K562 (cell line): ENCODE measurements around the gene CFL1. TPM values are rescaled to one million over a fixed set of nuclear protein-coding genes. Genes with fewer than 3 reads are reported as not detected.

Source experiments
- BCOR ChIP-seq: fragments of 450-650 bp; IDR thresholded peaks from 2 replicates; pipeline ENCODE4 v1.6.1; 2016
- CBX2 ChIP-seq: fragments of 200-600 bp; sonication (generic); IDR thresholded peaks from one replicate; pipeline ENCODE4 v1.6.1; 2012; ENCODE audit warnings: mild to moderate bottlenecking, low read length, inconsistent platforms; ENCODE audit not compliant: insufficient read depth, poor library complexity, severe bottlenecking
- CBX3 ChIP-seq, 2 experiments: IDR thresholded peaks; 1 replicate in 1 of 2; 2 replicates in 1 of 2; pipeline ENCODE4 v1.6.1; 2012; ENCODE audit warnings: inconsistent platforms in 2 of 2, low read length in 2 of 2, borderline replicate concordance in 1 of 2, control low read depth in 1 of 2
- CBX5 ChIP-seq: IDR thresholded peaks from 2 replicates; pipeline ENCODE4 v1.6.1; 2014; ENCODE audit warnings: low read depth, borderline replicate concordance
- CCNT2 ChIP-seq: IDR thresholded peaks from 2 replicates; pipeline ENCODE4 v1.6.1; 2011; ENCODE audit warnings: borderline replicate concordance, low read depth, mild to moderate bottlenecking, moderate library complexity, mixed read lengths, low read length; ENCODE audit not compliant: insufficient read length; ENCODE audit errors: extremely low read depth
- ETV6 ChIP-seq, 3 experiments: fragments of 150-350 bp in 1 of 3; sonication (generic) in 1 of 3; formaldehyde crosslinking in 1 of 3; IDR thresholded peaks; 2 replicates each; pipeline versions ENCODE4 v1.6.1 to v1.8.0; 2014 to 2022; ENCODE audit warnings: borderline replicate concordance in 2 of 3, low read depth in 2 of 3, antibody characterized with exemption in 1 of 3, low read length in 1 of 3, mild to moderate bottlenecking in 1 of 3, missing genetic modification reagents in 1 of 3
- FOXK2 ChIP-seq, 2 experiments: fragments of 450-650 bp; IDR thresholded peaks in 1 of 2; conservative IDR thresholded peaks in 1 of 2; 2 replicates each; pipeline ENCODE4 v1.6.1; 2016; ENCODE audit warnings: low read depth in 2 of 2, mild to moderate bottlenecking in 1 of 2
- HNRNPL ChIP-seq: fragments of 200-400 bp; formaldehyde crosslinking; IDR thresholded peaks from 2 replicates; pipeline ENCODE4 v1.6.1; 2017; ENCODE audit warnings: low read depth, mild to moderate bottlenecking, low read length
- KAT7 ChIP-seq: sonication (generic); formaldehyde crosslinking; IDR thresholded peaks from 2 replicates; pipeline ENCODE4 v1.8.0; 2022; ENCODE audit warnings: missing genetic modification reagents, mild to moderate bottlenecking, borderline replicate concordance
- KLF16 ChIP-seq: IDR thresholded peaks from 2 replicates; pipeline ENCODE4 v1.6.1; 2016; ENCODE audit warnings: antibody characterized with exemption
- MCM3 ChIP-seq: fragments of 450-650 bp; IDR thresholded peaks from 2 replicates; pipeline ENCODE4 v1.6.1; 2016
- MCM7 ChIP-seq, 2 experiments: fragments of 450-650 bp; IDR thresholded peaks; 2 replicates each; pipeline ENCODE4 v1.6.1; 2016 to 2018
- MEF2D ChIP-seq: conservative IDR thresholded peaks from 2 replicates; pipeline ENCODE4 v1.6.1; 2016; ENCODE audit warnings: low read depth, missing genetic modification characterization, missing compliant biosample characterization
- RBM22 ChIP-seq: fragments of 200-400 bp; formaldehyde crosslinking; IDR thresholded peaks from 2 replicates; pipeline ENCODE4 v1.6.1; 2018; ENCODE audit warnings: low read length, low read depth; ENCODE audit not compliant: poor library complexity, severe bottlenecking
- SREBF2 ChIP-seq: sonication (generic); formaldehyde crosslinking; IDR thresholded peaks from 2 replicates; pipeline ENCODE4 v1.4.0; 2020; ENCODE audit warnings: mild to moderate bottlenecking, missing genetic modification reagents
- TEAD4 ChIP-seq, 2 experiments: sonication (generic) in 1 of 2; formaldehyde crosslinking in 1 of 2; IDR thresholded peaks; 2 replicates each; pipeline versions ENCODE4 v1.6.1 to v1.8.0; 2012 to 2022; ENCODE audit warnings: borderline replicate concordance in 1 of 2, inconsistent platforms in 1 of 2, low read length in 1 of 2, mild to moderate bottlenecking in 1 of 2, missing genetic modification reagents in 1 of 2
- polyA plus RNA-seq, 8 experiments: library from polyadenylated mRNA; depleted of rRNA in 4 of 8; stranded (reverse) in 5 of 8; unstranded in 3 of 8; fragments of >200 nt; fragmentation: Nextera tagmentation in 2 of 8; fragmentation: Illumina TruSeq in 1 of 8; extraction: Ambion mirVana in 2 of 8; extraction: Trizol in 1 of 8; gene quantifications; 2 replicates each; pipeline versions ENCODE4 v1.2.1 to v1.2.3, GENCODE V29; 2011 to 2014; ENCODE audit warnings: inconsistent platforms in 1 of 8, missing spikeins in 1 of 8
- total RNA-seq, 7 experiments: library from RNA; depleted of rRNA in 6 of 7; stranded (reverse); fragments of >200 nt in 6 of 7; fragmentation: Illumina TruSeq in 2 of 7; extraction: Trizol in 2 of 7; gene quantifications; 2 replicates each; pipeline versions ENCODE4 v1.2.1 to v1.2.3, GENCODE V29; 2011 to 2021; ENCODE audit warnings: low replicate concordance in 1 of 7
- TF ChIP-seq, protein P1 (sequence below): sonication (generic); formaldehyde crosslinking; IDR thresholded peaks from 2 replicates; pipeline ENCODE4 v1.8.0; 2022; ENCODE audit warnings: missing genetic modification reagents, mild to moderate bottlenecking, moderate library complexity, borderline replicate concordance
- TF ChIP-seq, protein P2 (sequence below): sonication (generic); formaldehyde crosslinking; IDR thresholded peaks from 2 replicates; pipeline ENCODE4 v1.8.1; 2023; ENCODE audit warnings: mild to moderate bottlenecking, missing genetic modification reagents
- TF ChIP-seq, protein P3 (sequence below): fragments of 450-650 bp; IDR thresholded peaks from 2 replicates; pipeline ENCODE4 v1.6.1; 2016
- TF ChIP-seq, protein P4 (sequence below): fragments of 250-450 bp; sonication (Bioruptor Pico); IDR thresholded peaks from 2 replicates; pipeline ENCODE4 v1.4.0; 2020; ENCODE audit warnings: mild to moderate bottlenecking, moderate library complexity

Gene CFL1
- total and polyA plus RNA-seq, 9 of the 15 experiments (the other 6 are each of a cell fraction or from before 2014, with no cell fraction given), result 105 to 1,101 (median 859) TPM

DNA sequence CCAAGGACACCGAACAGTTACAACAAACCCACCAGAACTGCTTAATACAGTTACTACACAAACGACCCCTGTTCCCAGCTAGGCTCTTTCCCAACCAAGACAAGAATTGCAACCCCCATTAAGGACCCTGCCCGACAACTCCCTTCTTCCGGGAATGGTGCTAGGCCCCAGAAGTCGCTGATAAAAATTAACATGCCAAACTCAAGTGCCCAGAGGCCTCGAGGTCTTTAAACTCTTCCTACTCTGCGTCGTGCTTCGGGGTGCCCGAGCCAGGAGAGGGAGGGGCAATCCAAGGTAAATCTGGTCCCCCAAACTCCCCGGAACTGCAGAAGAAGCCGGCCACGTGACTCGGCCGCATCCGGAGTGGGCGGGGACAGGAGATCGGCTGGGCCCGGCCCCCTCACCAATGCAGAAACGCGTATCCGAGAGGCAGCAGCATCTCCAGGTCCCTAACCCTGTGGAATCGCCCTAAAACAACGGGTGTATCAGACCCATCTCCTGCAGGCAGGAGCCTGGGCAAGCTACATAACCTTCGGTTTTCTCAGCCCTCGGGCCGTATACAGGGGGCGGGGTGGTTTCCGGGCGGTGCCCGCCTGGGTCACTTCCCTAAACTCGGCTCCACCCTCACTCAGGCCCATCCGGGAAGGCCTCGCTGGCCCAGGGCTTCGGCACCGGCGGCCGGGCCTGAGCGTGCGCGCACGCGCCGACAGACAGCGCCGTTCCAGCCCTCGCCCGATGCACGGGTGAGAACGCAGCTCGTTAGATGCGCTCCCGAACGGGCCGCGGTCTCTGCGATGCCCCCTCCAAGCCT is 1.1 kb downstream of the CFL1 start (continued):
- TF ChIP-seq, protein P1, sequence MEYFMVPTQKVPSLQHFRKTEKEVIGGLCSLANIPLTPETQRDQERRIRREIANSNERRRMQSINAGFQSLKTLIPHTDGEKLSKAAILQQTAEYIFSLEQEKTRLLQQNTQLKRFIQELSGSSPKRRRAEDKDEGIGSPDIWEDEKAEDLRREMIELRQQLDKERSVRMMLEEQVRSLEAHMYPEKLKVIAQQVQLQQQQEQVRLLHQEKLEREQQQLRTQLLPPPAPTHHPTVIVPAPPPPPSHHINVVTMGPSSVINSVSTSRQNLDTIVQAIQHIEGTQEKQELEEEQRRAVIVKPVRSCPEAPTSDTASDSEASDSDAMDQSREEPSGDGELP (CRISPR knock-in tag), result peak; percentile 82; the same call in 1 of the 2 replicates
- TF ChIP-seq CCNT2 (no peak), FOXK2 (conservative IDR thresholded peaks at IDR 0.05 in 1 of 2, IDR thresholded peaks at IDR 0.05 in 1 of 2; ENCODE audit: low read depth in 2 of 2) (peak; percentile 72 to 75; a peak in 2 of 4 replicates), MEF2D (tag) (no peak), TEAD4 (IDR thresholded peaks at IDR 0.05; ENCODE audit: low read length) (no peak), TEAD4 (CRISPR knock-in tag; IDR thresholded peaks at IDR 0.05; ENCODE audit: borderline replicate concordance) (no peak), CBX5 (no peak), SREBF2 (CRISPR knock-in tag) (no peak), ETV6 (IDR thresholded peaks at IDR 0.05; ENCODE audit: borderline replicate concordance in 1 of 2, low read depth in 2 of 2, low read length in 1 of 2) (no peak), ETV6 (CRISPR knock-in tag; IDR thresholded peaks at IDR 0.05; ENCODE audit: borderline replicate concordance) (peak; percentile 80; the same call in 1 of the 2 replicates), MCM3 (no peak), HNRNPL (peak; percentile 83), BCOR (no peak), CBX2 (no peak), RBM22 (no peak), CBX3 (IDR thresholded peaks at IDR 0.05; ENCODE audit: borderline replicate concordance in 1 of 2, low read length in 2 of 2) (no peak), KAT7 (CRISPR knock-in tag) (no peak), KLF16 (no peak), MCM7 (IDR thresholded peaks at IDR 0.05) (no peak)
- TF ChIP-seq, protein P2, sequence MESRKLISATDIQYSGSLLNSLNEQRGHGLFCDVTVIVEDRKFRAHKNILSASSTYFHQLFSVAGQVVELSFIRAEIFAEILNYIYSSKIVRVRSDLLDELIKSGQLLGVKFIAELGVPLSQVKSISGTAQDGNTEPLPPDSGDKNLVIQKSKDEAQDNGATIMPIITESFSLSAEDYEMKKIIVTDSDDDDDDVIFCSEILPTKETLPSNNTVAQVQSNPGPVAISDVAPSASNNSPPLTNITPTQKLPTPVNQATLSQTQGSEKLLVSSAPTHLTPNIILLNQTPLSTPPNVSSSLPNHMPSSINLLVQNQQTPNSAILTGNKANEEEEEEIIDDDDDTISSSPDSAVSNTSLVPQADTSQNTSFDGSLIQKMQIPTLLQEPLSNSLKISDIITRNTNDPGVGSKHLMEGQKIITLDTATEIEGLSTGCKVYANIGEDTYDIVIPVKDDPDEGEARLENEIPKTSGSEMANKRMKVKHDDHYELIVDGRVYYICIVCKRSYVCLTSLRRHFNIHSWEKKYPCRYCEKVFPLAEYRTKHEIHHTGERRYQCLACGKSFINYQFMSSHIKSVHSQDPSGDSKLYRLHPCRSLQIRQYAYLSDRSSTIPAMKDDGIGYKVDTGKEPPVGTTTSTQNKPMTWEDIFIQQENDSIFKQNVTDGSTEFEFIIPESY (CRISPR knock-in tag), result peak; percentile 38; the same call in 1 of the 2 replicates
- TF ChIP-seq, protein P3, sequence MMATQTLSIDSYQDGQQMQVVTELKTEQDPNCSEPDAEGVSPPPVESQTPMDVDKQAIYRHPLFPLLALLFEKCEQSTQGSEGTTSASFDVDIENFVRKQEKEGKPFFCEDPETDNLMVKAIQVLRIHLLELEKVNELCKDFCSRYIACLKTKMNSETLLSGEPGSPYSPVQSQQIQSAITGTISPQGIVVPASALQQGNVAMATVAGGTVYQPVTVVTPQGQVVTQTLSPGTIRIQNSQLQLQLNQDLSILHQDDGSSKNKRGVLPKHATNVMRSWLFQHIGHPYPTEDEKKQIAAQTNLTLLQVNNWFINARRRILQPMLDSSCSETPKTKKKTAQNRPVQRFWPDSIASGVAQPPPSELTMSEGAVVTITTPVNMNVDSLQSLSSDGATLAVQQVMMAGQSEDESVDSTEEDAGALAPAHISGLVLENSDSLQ, result 0 out of 2 replicates have a peak, but pooled peaks have one; percentile 13
- TF ChIP-seq, protein P4, sequence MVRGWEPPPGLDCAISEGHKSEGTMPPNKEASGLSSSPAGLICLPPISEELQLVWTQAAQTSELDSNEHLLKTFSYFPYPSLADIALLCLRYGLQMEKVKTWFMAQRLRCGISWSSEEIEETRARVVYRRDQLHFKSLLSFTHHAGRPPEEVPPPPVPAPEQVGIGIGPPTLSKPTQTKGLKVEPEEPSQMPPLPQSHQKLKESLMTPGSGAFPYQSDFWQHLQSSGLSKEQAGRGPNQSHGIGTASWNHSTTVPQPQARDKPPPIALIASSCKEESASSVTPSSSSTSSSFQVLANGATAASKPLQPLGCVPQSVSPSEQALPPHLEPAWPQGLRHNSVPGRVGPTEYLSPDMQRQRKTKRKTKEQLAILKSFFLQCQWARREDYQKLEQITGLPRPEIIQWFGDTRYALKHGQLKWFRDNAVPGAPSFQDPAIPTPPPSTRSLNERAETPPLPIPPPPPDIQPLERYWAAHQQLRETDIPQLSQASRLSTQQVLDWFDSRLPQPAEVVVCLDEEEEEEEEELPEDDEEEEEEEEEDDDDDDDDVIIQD (CRISPR knock-in tag), result no peak
